Panc1 (cell line): ENCODE data around the gene THAP8. TPM values are rescaled to one million over a fixed set of nuclear protein-coding genes. Genes with fewer than 3 reads are reported as not detected.

Source experiments
- ATAC-seq: fragments of 200-7000 bp; cut with Tn5 transposase; 2 replicates; pipeline ENCODE4 v1.9.1; 2020; ENCODE audit warnings: mild to moderate bottlenecking, moderate library complexity
- BruUV-seq: library from RNA; stranded (reverse); fragments of 400-500 nt; replicated peaks from 2 replicates; lab custom pipeline; 2021; lab: Mats Ljungman, UMichigan
- CTCF ChIA-PET: fragments of 300-600 bp; sonication (Branson Sonifier 250); formaldehyde crosslinking; loops from one replicate; lab custom pipeline; 2022; ENCODE audit warnings: antibody characterized with exemption; lab: Charles Lee
- POLR2A ChIA-PET: fragments of 300-600 bp; sonication (Branson Sonifier 250); formaldehyde crosslinking; loops from one replicate; lab custom pipeline; 2022; ENCODE audit warnings: antibody characterized with exemption; lab: Charles Lee
- DNase-seq: peaks from one replicate; pipeline ENCODE4 v3.0.0-alpha.2; 2010; ENCODE audit warnings: low read depth, low spot score
- H3K27ac ChIP-seq: 2 replicates; pipeline ENCODE4 v1.5.1; 2011; ENCODE audit warnings: mild to moderate bottlenecking, low read length, inconsistent platforms
- H3K27me3 ChIP-seq: fragments of 200-500 bp; sonication (Bioruptor generic); 2 replicates; pipeline ENCODE4 v1.6.0; 2014; ENCODE audit warnings: low read length, inconsistent platforms; ENCODE audit not compliant: control insufficient read depth, insufficient read depth
- H3K36me3 ChIP-seq: fragments of 200-500 bp; sonication (Bioruptor generic); 2 replicates; pipeline ENCODE4 v1.5.1; 2014; ENCODE audit warnings: inconsistent platforms, mild to moderate bottlenecking, low read length, moderate library complexity; ENCODE audit not compliant: control insufficient read depth, insufficient read depth
- H3K4me1 ChIP-seq: 2 replicates; pipeline ENCODE4 v1.5.1; 2011; ENCODE audit warnings: inconsistent platforms, mild to moderate bottlenecking, low read length, moderate library complexity; ENCODE audit not compliant: control insufficient read depth, insufficient read depth
- H3K4me3 ChIP-seq, 2 experiments: 2 replicates each; pipeline ENCODE4 v1.5.1; 2011 to 2012; ENCODE audit warnings: low read depth in 2 of 2, low read length in 2 of 2, mild to moderate bottlenecking in 2 of 2, inconsistent platforms in 1 of 2, moderate library complexity in 1 of 2
- H3K9me3 ChIP-seq: fragments of 200-500 bp; sonication (Bioruptor generic); 2 replicates; pipeline ENCODE4 v1.5.1; 2014; ENCODE audit warnings: low read depth, mild to moderate bottlenecking, inconsistent platforms, low read length, moderate library complexity; ENCODE audit not compliant: control insufficient read depth, insufficient read depth
- CTCF ChIP-seq: fragments of 450-650 bp; IDR thresholded peaks from 2 replicates; pipeline ENCODE4 v1.5.1; 2017; ENCODE audit warnings: mild to moderate bottlenecking
- POLR2AphosphoS5 ChIP-seq: IDR thresholded peaks from 2 replicates; pipeline ENCODE4 v1.6.1; 2012; ENCODE audit warnings: mild to moderate bottlenecking, low read depth, low read length, moderate library complexity
- REST ChIP-seq, 2 experiments: IDR thresholded peaks; 2 replicates each; pipeline ENCODE4 v1.6.1; 2011 to 2012; ENCODE audit warnings: low read depth in 2 of 2, control low read depth in 1 of 2, low read length in 1 of 2, mild to moderate bottlenecking in 1 of 2, moderate library complexity in 1 of 2; ENCODE audit not compliant: insufficient read depth in 1 of 2
- SIN3A ChIP-seq: IDR thresholded peaks from 2 replicates; pipeline ENCODE4 v1.6.1; 2012; ENCODE audit warnings: low read depth, mild to moderate bottlenecking, low read length, moderate library complexity, borderline replicate concordance; ENCODE audit not compliant: insufficient read depth
- TCF7L2 ChIP-seq: IDR thresholded peaks from 2 replicates; pipeline ENCODE4 v1.6.1; 2011; ENCODE audit warnings: mild to moderate bottlenecking, low read depth, low read length, inconsistent platforms
- in situ Hi-C: cut with HindIII; loops from 2 replicates; pipeline ENCODE4 v1.10.0; 2016; ENCODE audit warnings: low sequenced_read_pairs, low pct_unique_long_range_greater_than_20kb
- intact Hi-C: fragments of 100-400 bp; cut with micrococcal nuclease; formaldehyde crosslinking; loops from one replicate; pipeline ENCODE4 v1.10.0; 2022; ENCODE audit not compliant: unreplicated experiment
- total RNA-seq: library from RNA; stranded (reverse); gene quantifications from one replicate; pipeline ENCODE4 v1.2.1, GENCODE V29; 2021; ENCODE audit not compliant: unreplicated experiment

THAP8 gene
- total RNA-seq, 1 experiment from 2014 or later, result 9.6 TPM

- ChIA-PET CTCF (interaction anchor here (0.6 kb wide), 1 partner anchor 30 kb away, joined by 3 read pairs; no protein-coding TSS in a partner anchor), POLR2A (interaction anchor here (0.5 to 0.7 kb wide), 2 partner anchors 22 to 68 kb away, joined by 4 to 5 read pairs; no protein-coding TSS in a partner anchor)
- no peak for DNase-seq
- Histone ChIP-seq H3K36me3 (peaks cover 15% of the 10 kb centered on the region), H3K4me3 (no peak overlapping the region), H3K9me3 (no peaks in the 10 kb centered on the region), H3K27me3 (no peaks in the 10 kb centered on the region), H3K27ac (no peak overlapping the region), H3K4me1 (peaks cover 6% of the 10 kb centered on the region)
- intact Hi-C loops (no loop called here), in situ Hi-C loops (no loop called here)
- no peak for TF ChIP-seq CTCF
- TF ChIP-seq TCF7L2, result no peak
- TF ChIP-seq REST (IDR thresholded peaks at IDR 0.05; ENCODE audit: insufficient read depth in 1 of 2, low read depth in 2 of 2, low read length in 1 of 2), result no peak
- TF ChIP-seq POLR2AphosphoS5, result no peak; the same call in 1 of the 2 replicates
- TF ChIP-seq SIN3A, result no peak
- BruUV-seq, result no TSS peak
- no peak for ATAC-seq
Observed at GRCh38 chr19:36059180-36059910, 5.3 kb upstream of the THAP8 start.

- CTCF ChIA-PET, result interaction anchor here (0.5 kb wide), 1 partner anchor 24 kb away, joined by 8 read pairs; no protein-coding TSS in a partner anchor
Observed at GRCh38 chr19:36058481-36059179, 4.5 kb upstream of the THAP8 start.

More at GRCh38 chr19:36058481-36059179, 4.5 kb upstream of the THAP8 start:
- in situ Hi-C loops, result no loop called here
- DNase-seq, result no peak
- Histone ChIP-seq H3K27ac (no peak overlapping the region), H3K4me3 (no peak overlapping the region), H3K4me1 (peaks cover 6% of the 10 kb centered on the region), H3K27me3 (no peaks in the 10 kb centered on the region), H3K9me3 (no peaks in the 10 kb centered on the region), H3K36me3 (peaks cover 12% of the 10 kb centered on the region)
- ATAC-seq, result no peak
- TF ChIP-seq CTCF, result no peak
- TF ChIP-seq REST (IDR thresholded peaks at IDR 0.05; ENCODE audit: insufficient read depth in 1 of 2, low read depth in 2 of 2, low read length in 1 of 2), result no peak
- POLR2A ChIA-PET, result interaction anchor here (0.5 kb wide), 1 partner anchor 67 kb away, joined by 5 read pairs; no protein-coding TSS in a partner anchor
- no TSS peak for BruUV-seq
- intact Hi-C loops, result no loop called here
